RWPE1 (cell line): ENCODE results near the gene CCSER2.

Experiments used
- CTCF ChIA-PET: fragments of 350-600 bp; sonication (Branson Sonifier 250); formaldehyde crosslinking; extraction: SDS; loops from one replicate; lab custom pipeline; 2021; lab: Yijun Ruan, JAX
- POLR2A ChIA-PET: fragments of 400-600 bp; formaldehyde crosslinking; extraction: SDS; loops from one replicate; lab custom pipeline; 2020; ENCODE audit warnings: antibody characterized with exemption; ENCODE audit not compliant: low non-redundant PET; lab: Yijun Ruan, JAX
- DNase-seq: peaks from one replicate; pipeline ENCODE4 v3.0.0; 2012; ENCODE audit warnings: low spot score
- H3K27ac ChIP-seq: fragments of 450-650 bp; 2 replicates; pipeline ENCODE4 v1.5.1; 2017
- TF ChIP-seq, protein P1 (sequence below): fragments of 450-650 bp; conservative IDR thresholded peaks from 2 replicates; pipeline ENCODE4 v1.5.1; 2017; ENCODE audit warnings: low read depth, mild to moderate bottlenecking

Gene CCSER2

DNA sequence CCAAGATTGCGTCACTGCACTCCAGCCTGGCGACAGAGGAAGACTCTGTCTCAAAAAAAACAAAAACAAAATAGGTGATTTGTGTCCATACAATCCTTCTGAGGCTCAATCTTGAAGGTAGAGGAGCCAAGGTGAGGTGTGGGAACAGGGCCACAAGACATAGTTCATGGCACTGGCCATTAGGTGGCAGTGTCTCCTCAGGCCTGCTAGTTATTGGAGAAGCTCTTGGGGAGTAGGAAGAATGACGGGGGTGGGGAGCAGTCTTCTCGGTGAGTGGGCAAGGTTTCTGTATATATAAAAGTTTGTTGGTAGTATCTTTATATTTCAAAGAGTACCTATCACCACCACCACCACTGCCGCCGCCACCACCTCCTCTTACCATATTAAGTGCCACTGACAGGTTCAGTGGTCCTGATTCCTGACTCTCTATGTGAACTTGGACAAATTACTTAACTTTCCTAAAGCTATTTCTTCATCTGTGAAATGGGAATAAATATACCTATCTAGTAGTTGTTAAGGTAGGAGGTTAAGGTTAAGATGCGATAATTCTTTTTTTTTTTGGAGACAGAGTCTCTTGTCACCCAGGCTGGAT, 24.0 kb downstream of the CCSER2 start:
- peak; percentile 60 for DNase-seq
- ChIA-PET CTCF (interaction anchor here (0.5 to 1.3 kb wide), 22 partner anchors 9 to 1260 kb away, joined by 3 to 9 read pairs (median 4); no protein-coding TSS in a partner anchor), POLR2A (interaction anchor here (0.6 kb wide), 1 partner anchor 24 kb away, joined by 3 read pairs; no protein-coding TSS in a partner anchor)

DNA sequence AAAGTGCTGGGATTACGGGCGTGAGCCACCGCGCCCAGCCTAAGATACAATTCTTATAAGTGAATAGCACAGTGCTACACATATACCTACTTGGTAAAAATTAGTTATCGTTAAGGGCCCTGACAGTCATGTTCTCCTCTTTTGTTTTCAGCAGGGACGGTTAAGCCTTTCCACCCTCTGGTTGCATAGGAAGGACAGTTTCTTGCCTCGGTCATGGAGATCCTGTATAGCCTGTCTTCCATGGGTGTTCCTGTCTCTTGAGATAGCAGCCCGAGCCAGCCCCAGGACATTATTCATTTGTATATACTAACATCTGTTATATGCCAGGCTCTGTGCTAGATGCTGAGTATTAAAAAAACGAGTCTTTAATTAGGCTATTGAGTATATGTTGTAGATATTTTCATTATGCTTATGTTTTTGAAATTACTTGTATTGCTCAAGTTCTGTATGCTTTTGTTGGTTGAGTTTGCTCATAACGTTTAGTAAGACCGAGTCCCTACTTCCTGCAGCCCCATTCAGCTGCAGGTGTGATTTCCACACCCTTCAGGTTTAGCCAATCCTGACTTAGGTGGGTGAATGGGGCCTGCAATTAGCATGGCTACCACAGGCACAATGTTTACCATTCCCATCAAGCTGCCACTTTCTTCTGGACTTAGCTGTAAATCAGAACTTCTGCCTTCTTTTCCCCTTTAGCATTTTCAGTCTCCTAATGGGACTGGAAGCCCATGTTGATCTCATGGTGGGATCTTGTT, 24.8 kb downstream of the CCSER2 start:
- H3K27ac ChIP-seq, result no peak overlapping the region
- CTCF ChIA-PET, result interaction anchor here (0.7 to 1.2 kb wide), 5 partner anchors 13 to 184 kb away, joined by 3 to 7 read pairs (median 6); no protein-coding TSS in a partner anchor
- TF ChIP-seq, protein P1, sequence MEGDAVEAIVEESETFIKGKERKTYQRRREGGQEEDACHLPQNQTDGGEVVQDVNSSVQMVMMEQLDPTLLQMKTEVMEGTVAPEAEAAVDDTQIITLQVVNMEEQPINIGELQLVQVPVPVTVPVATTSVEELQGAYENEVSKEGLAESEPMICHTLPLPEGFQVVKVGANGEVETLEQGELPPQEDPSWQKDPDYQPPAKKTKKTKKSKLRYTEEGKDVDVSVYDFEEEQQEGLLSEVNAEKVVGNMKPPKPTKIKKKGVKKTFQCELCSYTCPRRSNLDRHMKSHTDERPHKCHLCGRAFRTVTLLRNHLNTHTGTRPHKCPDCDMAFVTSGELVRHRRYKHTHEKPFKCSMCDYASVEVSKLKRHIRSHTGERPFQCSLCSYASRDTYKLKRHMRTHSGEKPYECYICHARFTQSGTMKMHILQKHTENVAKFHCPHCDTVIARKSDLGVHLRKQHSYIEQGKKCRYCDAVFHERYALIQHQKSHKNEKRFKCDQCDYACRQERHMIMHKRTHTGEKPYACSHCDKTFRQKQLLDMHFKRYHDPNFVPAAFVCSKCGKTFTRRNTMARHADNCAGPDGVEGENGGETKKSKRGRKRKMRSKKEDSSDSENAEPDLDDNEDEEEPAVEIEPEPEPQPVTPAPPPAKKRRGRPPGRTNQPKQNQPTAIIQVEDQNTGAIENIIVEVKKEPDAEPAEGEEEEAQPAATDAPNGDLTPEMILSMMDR, result no peak
- no peak for DNase-seq
- POLR2A ChIA-PET, result interaction anchor here (0.7 kb wide), 1 partner anchor 87 kb away, joined by 11 read pairs; no protein-coding TSS in a partner anchor

More for the DNA sequence above, 24.0 kb downstream of the CCSER2 start:
- TF ChIP-seq, protein P1, result peak; percentile 72
- no peak overlapping the region for H3K27ac ChIP-seq

DNA sequence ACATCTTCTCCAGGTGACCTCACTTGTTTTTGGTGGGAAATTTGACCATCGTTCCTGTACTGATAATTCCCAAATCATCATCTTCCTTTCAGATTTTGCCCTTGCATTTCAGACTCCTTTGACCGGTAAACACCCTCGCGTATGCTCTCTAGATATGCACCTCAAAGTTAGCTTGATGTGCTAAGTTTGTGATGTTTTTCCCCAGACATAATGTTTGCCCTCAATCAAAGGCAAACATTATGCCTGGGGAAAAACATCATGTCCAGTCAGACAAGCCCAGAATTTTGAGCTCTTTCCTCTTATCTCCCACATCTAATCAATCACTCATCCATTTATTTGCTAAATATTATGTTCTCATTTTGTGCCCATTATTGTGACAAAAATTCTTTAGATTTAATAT, 26.2 kb downstream of the CCSER2 start:
- no peak for DNase-seq
- POLR2A ChIA-PET, result no interaction called here
- TF ChIP-seq, protein P1, result no peak
- H3K27ac ChIP-seq, result no peak overlapping the region
- CTCF ChIA-PET, result interaction anchor here (0.6 kb wide), 1 partner anchor 44 kb away, joined by 3 read pairs; no protein-coding TSS in a partner anchor

DNA sequence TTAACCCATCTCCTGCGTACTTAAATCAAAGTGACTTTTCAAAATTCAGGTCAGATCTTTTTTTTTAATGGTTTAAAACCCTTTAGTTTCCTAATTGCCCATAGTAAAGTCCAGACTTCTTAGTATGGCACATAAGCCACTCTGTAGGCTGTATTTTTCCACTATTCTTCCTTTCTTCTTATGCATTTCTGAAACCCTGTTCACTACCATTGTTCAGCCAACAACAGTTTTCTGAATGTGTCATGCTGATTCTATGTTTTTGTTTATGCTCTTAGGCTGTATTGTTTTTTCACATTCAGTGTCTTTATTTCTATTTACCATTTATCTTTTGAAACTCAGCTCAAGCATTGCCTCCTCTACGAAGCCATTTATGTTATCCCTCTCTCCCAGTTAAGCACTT, 26.7 kb downstream of the CCSER2 start:
- TF ChIP-seq, protein P1, result no peak
- ChIA-PET CTCF (no interaction called here), POLR2A (no interaction called here)
- no peak overlapping the region for H3K27ac ChIP-seq
- no peak for DNase-seq

DNA sequence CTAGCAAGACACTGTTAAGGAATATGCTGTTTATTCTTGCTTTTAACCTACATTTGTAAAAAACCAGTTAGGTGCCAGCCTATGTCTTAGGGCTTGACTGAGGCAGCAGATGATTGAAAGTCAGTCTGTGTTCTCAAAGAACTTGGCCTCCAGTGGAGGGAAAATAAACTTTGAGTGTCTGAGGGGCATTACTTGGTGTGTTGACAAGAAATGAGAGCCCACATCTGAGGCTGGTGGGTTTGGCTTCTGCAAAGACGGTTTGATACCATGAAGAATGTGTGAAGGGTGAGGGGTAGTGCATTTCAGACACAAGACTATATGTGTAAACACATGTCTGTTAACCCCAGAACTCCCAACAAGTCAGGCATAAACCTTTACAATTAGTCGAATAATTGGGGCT, 28.5 kb downstream of the CCSER2 start:
- DNase-seq, result no peak
- ChIA-PET CTCF (no interaction called here), POLR2A (no interaction called here)
- no peak overlapping the region for H3K27ac ChIP-seq
- TF ChIP-seq, protein P1, result no peak

DNA sequence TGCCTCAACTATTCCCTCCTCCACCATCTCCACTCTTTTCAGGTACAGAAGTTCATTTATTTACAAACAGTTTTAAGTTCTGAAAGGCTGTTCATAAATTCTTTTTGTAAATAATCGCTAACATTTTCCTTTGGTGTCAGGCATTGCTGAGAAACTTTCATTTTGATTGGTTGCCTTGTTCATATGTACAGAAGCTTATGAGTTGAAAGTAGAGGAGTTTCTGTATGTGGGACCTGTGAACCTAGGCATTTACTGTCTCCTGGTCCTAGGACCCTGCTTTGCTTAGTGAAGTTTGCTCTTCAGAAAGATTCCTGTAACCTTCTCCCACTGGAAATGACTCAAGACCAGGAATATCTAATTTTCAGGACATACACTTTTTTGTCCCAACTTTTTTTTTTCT, 30.4 kb downstream of the CCSER2 start:
- ChIA-PET CTCF (no interaction called here), POLR2A (no interaction called here)
- TF ChIP-seq, protein P1, result no peak
- DNase-seq, result no peak
- no peak overlapping the region for H3K27ac ChIP-seq
